NT2/D1 (cell line): ENCODE data around the gene PHOSPHO2.
"Not testable (repeated sequence)": the region's sequence is repeated elsewhere in the genome, so short reads cannot be mapped to it uniquely, and the experiment has no call there.

Source experiments
- DNase-seq: peaks from one replicate; pipeline ENCODE4 v3.0.0-alpha.2; 2011; ENCODE audit warnings: low read depth, low spot score
- H3K27me3 ChIP-seq: 2 replicates; pipeline ENCODE4 v1.6.0; 2011; ENCODE audit warnings: mild to moderate bottlenecking; ENCODE audit not compliant: insufficient read length, insufficient read depth
- H3K36me3 ChIP-seq: 2 replicates; pipeline ENCODE4 v1.6.1; 2011; ENCODE audit warnings: mild to moderate bottlenecking, low read length, mixed read lengths; ENCODE audit not compliant: insufficient read depth, insufficient read length
- H3K4me1 ChIP-seq: 2 replicates; pipeline ENCODE4 v1.5.1; 2011; ENCODE audit not compliant: insufficient read depth, insufficient read length
- H3K4me3 ChIP-seq: 2 replicates; pipeline ENCODE4 v1.5.1; 2011; ENCODE audit warnings: low read depth; ENCODE audit not compliant: insufficient read length
- H3K9ac ChIP-seq: 2 replicates; pipeline ENCODE4 v1.6.0; 2011; ENCODE audit warnings: low read depth; ENCODE audit not compliant: insufficient read length
- H3K9me3 ChIP-seq: 2 replicates; pipeline ENCODE4 v1.5.1; 2011; ENCODE audit warnings: mild to moderate bottlenecking, low read length; ENCODE audit not compliant: insufficient read depth
- SUZ12 ChIP-seq: IDR thresholded peaks from 2 replicates; pipeline ENCODE4 v1.6.1; 2011; ENCODE audit not compliant: insufficient read length, insufficient read depth; ENCODE audit errors: extremely low read depth
- YY1 ChIP-seq: IDR thresholded peaks from 2 replicates; pipeline ENCODE4 v1.6.1; 2011; ENCODE audit not compliant: insufficient read length, insufficient read depth
- ZNF274 ChIP-seq: IDR thresholded peaks from 2 replicates; pipeline ENCODE4 v1.6.1; 2011; ENCODE audit warnings: mild to moderate bottlenecking, low read depth, low read length

Gene PHOSPHO2

GRCh38 chr2:169684135-169684565, 10.1 kb upstream of the PHOSPHO2 start:
- no peak for TF ChIP-seq ZNF274
- no peak for TF ChIP-seq SUZ12
- no peak for TF ChIP-seq YY1
- Histone ChIP-seq H3K4me3 (no peak overlapping the region), H3K27me3 (no peaks in the 10 kb centered on the region), H3K36me3 (no peaks in the 10 kb centered on the region), H3K9ac (no peak overlapping the region), H3K4me1 (no peaks in the 10 kb centered on the region), H3K9me3 (peaks cover 10% of the 10 kb centered on the region; the same call in 1 of the 2 replicates)
- no peak for DNase-seq

- H3K9ac ChIP-seq, H3K27me3 ChIP-seq, H3K36me3 ChIP-seq, H3K4me3 ChIP-seq, DNase-seq, H3K4me1 ChIP-seq: not testable (repeated sequence)
- peaks cover 10% of the 10 kb centered on the region; the same call in 1 of the 2 replicates for H3K9me3 ChIP-seq
Measured at GRCh38 chr2:169684712-169685111, 9.6 kb upstream of the PHOSPHO2 start.

GRCh38 chr2:169686825-169687224, 7.4 kb upstream of the PHOSPHO2 start:
- H3K4me3 ChIP-seq, H3K36me3 ChIP-seq, H3K9ac ChIP-seq, H3K27me3 ChIP-seq, DNase-seq, H3K4me1 ChIP-seq: not testable (repeated sequence)
- H3K9me3 ChIP-seq, result peaks cover 10% of the 10 kb centered on the region; the same call in 1 of the 2 replicates

DNA sequence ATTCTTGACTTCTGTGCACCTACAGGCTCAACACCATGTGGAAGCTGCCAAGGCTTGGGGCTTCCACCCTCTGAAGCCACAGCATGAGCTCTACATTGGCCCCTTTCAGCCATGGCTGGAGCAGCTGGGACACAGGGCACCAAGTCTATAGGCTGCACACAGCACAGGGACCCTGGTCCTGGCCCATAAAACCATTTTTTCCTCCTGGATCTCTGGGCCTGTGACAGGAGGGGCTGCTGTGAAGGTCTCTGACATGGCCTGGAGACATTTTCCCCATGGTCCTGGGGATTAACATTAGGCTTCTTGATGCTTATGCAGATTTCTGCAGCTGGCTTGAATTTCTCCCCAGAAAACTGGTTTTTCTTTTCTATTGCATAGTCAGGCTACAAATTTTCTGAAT, 6.3 kb upstream of the PHOSPHO2 start:
- not testable (repeated sequence) for H3K4me1 ChIP-seq, H3K36me3 ChIP-seq, DNase-seq, H3K27me3 ChIP-seq, H3K4me3 ChIP-seq, H3K9ac ChIP-seq
- H3K9me3 ChIP-seq, result peaks cover 10% of the 10 kb centered on the region; the same call in 1 of the 2 replicates

DNA sequence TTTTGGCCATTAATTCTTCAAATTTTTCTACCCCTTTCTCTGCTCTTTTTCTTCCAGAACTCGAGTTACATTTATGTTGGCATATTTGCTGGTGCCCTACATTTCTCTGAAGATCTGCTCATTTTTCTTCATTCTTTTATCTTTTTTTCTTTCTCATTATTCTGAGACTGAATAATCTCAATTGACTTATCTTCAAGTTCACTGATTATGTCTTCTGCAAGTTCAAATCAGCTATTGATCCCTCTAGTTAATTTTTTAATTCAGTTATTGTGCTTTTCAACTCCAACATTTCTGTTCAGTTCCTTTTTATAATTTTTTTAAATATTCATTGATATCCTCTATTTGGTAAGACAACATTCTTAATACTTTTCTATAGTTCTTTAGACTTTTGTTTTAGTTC, 3.3 kb upstream of the PHOSPHO2 start:
- Histone ChIP-seq H3K36me3 (peaks cover 5% of the 10 kb centered on the region), H3K4me3 (no peak overlapping the region), H3K9me3 (peaks cover 10% of the 10 kb centered on the region; the same call in 1 of the 2 replicates), H3K4me1 (no peaks in the 10 kb centered on the region), H3K27me3 (peaks cover 4% of the 10 kb centered on the region), H3K9ac (no peak overlapping the region)
- no peak for DNase-seq
- no peak for TF ChIP-seq ZNF274
- no peak for TF ChIP-seq SUZ12
- TF ChIP-seq YY1, result no peak

- Histone ChIP-seq H3K9ac (no peak overlapping the region), H3K27me3 (peaks cover 4% of the 10 kb centered on the region), H3K4me3 (no peak overlapping the region), H3K9me3 (peaks cover 7% of the 10 kb centered on the region; the same call in 1 of the 2 replicates), H3K36me3 (peaks cover 13% of the 10 kb centered on the region), H3K4me1 (no peaks in the 10 kb centered on the region)
- DNase-seq, result no peak
- no peak for TF ChIP-seq SUZ12
- TF ChIP-seq ZNF274, result no peak
- no peak for TF ChIP-seq YY1
Measured at GRCh38 chr2:169692718-169693117, 1.6 kb upstream of the PHOSPHO2 start.

- H3K4me3 ChIP-seq, result no peak overlapping the region
- TF ChIP-seq YY1, result no peak
- TF ChIP-seq ZNF274, result no peak
- TF ChIP-seq SUZ12, result no peak
Measured at GRCh38 chr2:169693360-169693759, 909 bp upstream of the PHOSPHO2 start.

DNA sequence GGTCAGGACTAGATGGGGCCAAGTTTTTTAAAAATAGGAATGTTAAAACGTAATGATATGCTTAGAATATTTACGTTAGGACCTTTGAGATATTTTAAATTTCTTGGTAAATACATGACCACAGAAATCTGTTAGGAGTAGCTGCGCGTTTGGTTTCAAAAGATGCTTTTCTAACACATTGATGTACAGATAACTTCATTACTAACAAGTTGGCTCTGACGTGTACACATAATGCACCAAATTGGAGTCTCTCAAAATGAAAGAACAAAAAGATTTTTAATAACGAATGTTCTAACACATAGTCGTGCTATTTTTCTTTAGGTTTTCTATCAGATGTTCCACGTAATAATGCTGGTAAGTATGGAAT, 608 bp downstream of the PHOSPHO2 start:
- Histone ChIP-seq H3K36me3 (peaks cover 26% of the 10 kb centered on the region), H3K4me1 (no peaks in the 10 kb centered on the region), H3K27me3 (peaks cover 4% of the 10 kb centered on the region), H3K9me3 (no peaks in the 10 kb centered on the region), H3K4me3 (peak overlapping the region; percentile 85), H3K9ac (peak overlapping the region; percentile 89)
- DNase-seq, result no peak
- TF ChIP-seq SUZ12 (no peak), YY1 (no peak), ZNF274 (no peak)

More at GRCh38 chr2:169693360-169693759, 909 bp upstream of the PHOSPHO2 start:
- no peak for DNase-seq
- Histone ChIP-seq H3K27me3 (peaks cover 4% of the 10 kb centered on the region), H3K9ac (no peak overlapping the region), H3K36me3 (peaks cover 18% of the 10 kb centered on the region), H3K4me1 (no peaks in the 10 kb centered on the region), H3K9me3 (peaks cover under 1% of the 10 kb centered on the region; the same call in 1 of the 2 replicates)
